ENCODE data around the gene WNT6. TPM values are rescaled to one million over a fixed set of nuclear protein-coding genes. Genes with fewer than 3 reads are reported as not detected.
"Not testable (repeated sequence)": the region's sequence is repeated elsewhere in the genome, so short reads cannot be mapped to it uniquely, and the experiment has no call there.

WNT6 gene
- total RNA-seq, 1 experiment from 2014 or later: not detected

GRCh38 chr2:218839888-218840287 lies 19.7 kb upstream of the WNT6 start:
- Mint-ChIP-seq H3K27me3 (ENCODE audit: insufficient read depth, unreplicated experiment) (peaks cover 21% of the 10 kb centered on the region), H3K4me3 (ENCODE audit: unreplicated experiment) (no peak overlapping the region), H3K27ac (ENCODE audit: low read depth, unreplicated experiment) (no peak overlapping the region), H3K9me3 (ENCODE audit: unreplicated experiment) (peaks cover 25% of the 10 kb centered on the region), H3K36me3 (ENCODE audit: insufficient read depth, unreplicated experiment) (no peaks in the 10 kb centered on the region), H3K4me1 (ENCODE audit: insufficient read depth, unreplicated experiment) (peaks cover 7% of the 10 kb centered on the region)
- TF ChIP-seq CTCF (IDR thresholded peaks at IDR 0.05; ENCODE audit: unreplicated experiment): no peak
- POLR2A ChIA-PET: interaction anchor here (1.2 kb wide), 1 partner anchor 33 kb away, joined by 4 read pairs; no protein-coding TSS in a partner anchor
- DNase-seq (ENCODE audit: unreplicated experiment): no peak
- intact Hi-C loops (cut with micrococcal nuclease): no loop called here
- BruUV-seq (replicated peaks): no TSS peak
- CTCF ChIA-PET: interaction anchor here (0.8 to 1.9 kb wide), 5 partner anchors 102 to 153 kb away, joined by 3 to 10 read pairs (median 4); partner anchors contain the start of gene TTLL4

- BruUV-seq (replicated peaks); H3K27ac Mint-ChIP-seq (ENCODE audit: low read depth, unreplicated experiment); POLR2A ChIA-PET; intact Hi-C loops (cut with micrococcal nuclease); H3K36me3 Mint-ChIP-seq (ENCODE audit: insufficient read depth, unreplicated experiment); CTCF ChIA-PET; H3K4me3 Mint-ChIP-seq (ENCODE audit: unreplicated experiment); H3K4me1 Mint-ChIP-seq (ENCODE audit: insufficient read depth, unreplicated experiment); DNase-seq (ENCODE audit: unreplicated experiment): not testable (repeated sequence)
- Mint-ChIP-seq H3K9me3 (ENCODE audit: unreplicated experiment) (peaks cover 15% of the 10 kb centered on the region), H3K27me3 (ENCODE audit: insufficient read depth, unreplicated experiment) (peaks cover 18% of the 10 kb centered on the region)
These were observed 15.3 kb upstream of the WNT6 start for GRCh38 chr2:218844334-218844733.

- ChIA-PET CTCF (interaction anchor here (0.6 to 4.7 kb wide), 36 partner anchors 8 to 444 kb away, joined by 3 to 41 read pairs (median 4); partner anchors contain the start of genes BCS1L, PRKAG3, RNF25 and STK36), POLR2A (interaction anchor here (0.5 to 1.5 kb wide), 3 partner anchors 136 to 440 kb away, joined by 3 to 8 read pairs (median 4); no protein-coding TSS in a partner anchor)
- H3K27me3 Mint-ChIP-seq (ENCODE audit: insufficient read depth, unreplicated experiment); H3K27ac Mint-ChIP-seq (ENCODE audit: low read depth, unreplicated experiment); BruUV-seq (replicated peaks); H3K4me3 Mint-ChIP-seq (ENCODE audit: unreplicated experiment); H3K4me1 Mint-ChIP-seq (ENCODE audit: insufficient read depth, unreplicated experiment); H3K36me3 Mint-ChIP-seq (ENCODE audit: insufficient read depth, unreplicated experiment); DNase-seq (ENCODE audit: unreplicated experiment): not testable (repeated sequence)
- intact Hi-C loops (cut with micrococcal nuclease): loop anchor here (1.0 kb wide), 5 partner anchors 119 to 188 kb away; partner anchors contain the start of genes BCS1L, RNF25, STK36 and ZNF142
- peaks cover 13% of the 10 kb centered on the region for H3K9me3 Mint-ChIP-seq (ENCODE audit: unreplicated experiment)
These were observed 12.6 kb upstream of the WNT6 start for GRCh38 chr2:218846963-218847362.

GRCh38 chr2:218849721-218850120 lies 9.9 kb upstream of the WNT6 start:
- no peak overlapping the region for H3K27ac Mint-ChIP-seq (ENCODE audit: low read depth, unreplicated experiment)
- peaks cover 21% of the 10 kb centered on the region for H3K4me1 Mint-ChIP-seq (ENCODE audit: insufficient read depth, unreplicated experiment)
- H3K36me3 Mint-ChIP-seq (ENCODE audit: insufficient read depth, unreplicated experiment): peaks cover 7% of the 10 kb centered on the region
- no peaks in the 10 kb centered on the region for H3K9me3 Mint-ChIP-seq (ENCODE audit: unreplicated experiment)
- H3K27me3 Mint-ChIP-seq (ENCODE audit: insufficient read depth, unreplicated experiment): no peaks in the 10 kb centered on the region
- peak; percentile 87 for DNase-seq (ENCODE audit: unreplicated experiment)
- no peak for TF ChIP-seq CTCF (IDR thresholded peaks at IDR 0.05; ENCODE audit: unreplicated experiment)
- CTCF ChIA-PET: interaction anchor here (0.6 to 6.6 kb wide), 16 partner anchors 14 to 202 kb away, joined by 3 to 61 read pairs (median 4); partner anchors contain the start of genes BCS1L, TTLL4 and ZNF142
- intact Hi-C loops (cut with micrococcal nuclease): loop anchor here (5.0 kb wide), 1 partner anchor 148 kb away; no protein-coding TSS in a partner anchor
- POLR2A ChIA-PET: interaction anchor here (1.6 to 1.7 kb wide), 2 partner anchors 118 to 178 kb away, joined by 4 to 7 read pairs; partner anchors contain the start of genes RNF25 and STK36
- no peak overlapping the region for H3K4me3 Mint-ChIP-seq (ENCODE audit: unreplicated experiment)
- no TSS peak for BruUV-seq (replicated peaks)

- CTCF ChIA-PET: interaction anchor here (0.5 to 6.6 kb wide), 16 partner anchors 13 to 1769 kb away, joined by 3 to 61 read pairs (median 4); partner anchors contain the start of gene TTLL4
- Mint-ChIP-seq H3K27me3 (ENCODE audit: insufficient read depth, unreplicated experiment) (no peaks in the 10 kb centered on the region), H3K36me3 (ENCODE audit: insufficient read depth, unreplicated experiment) (peaks cover 7% of the 10 kb centered on the region), H3K4me3 (ENCODE audit: unreplicated experiment) (no peak overlapping the region), H3K4me1 (ENCODE audit: insufficient read depth, unreplicated experiment) (peaks cover 21% of the 10 kb centered on the region), H3K9me3 (ENCODE audit: unreplicated experiment) (no peaks in the 10 kb centered on the region), H3K27ac (ENCODE audit: low read depth, unreplicated experiment) (no peak overlapping the region)
- POLR2A ChIA-PET: interaction anchor here (1.6 to 1.7 kb wide), 2 partner anchors 119 to 179 kb away, joined by 4 to 7 read pairs; partner anchors contain the start of genes RNF25 and STK36
- DNase-seq (ENCODE audit: unreplicated experiment): no peak
- TF ChIP-seq CTCF (IDR thresholded peaks at IDR 0.05; ENCODE audit: unreplicated experiment): no peak
- intact Hi-C loops (cut with micrococcal nuclease): loop anchor here (5.0 kb wide), 1 partner anchor 147 kb away; no protein-coding TSS in a partner anchor
- no TSS peak for BruUV-seq (replicated peaks)
These were observed 8.8 kb upstream of the WNT6 start for GRCh38 chr2:218850796-218851195.
